ENCODE results near the gene KRTAP5-1.
"Not testable (repeated sequence)": the region's sequence is repeated elsewhere in the genome, so short reads cannot be mapped to it uniquely, and the experiment has no call there.

Gene KRTAP5-1

GRCh38 chr11:1584661-1585370 lies at the start of gene KRTAP5-1:
TSS of gene KRTAP5-1 (minus strand) at chr11:1585283. CDS start at chr11:1585249, 34 bp downstream.
- H3K27me3 ChIP-seq (replicated peaks); H3K4me3 ChIP-seq (ENCODE audit: low read depth, low read length); H3K27ac ChIP-seq; DNase-seq; H3K36me3 ChIP-seq (replicated peaks); in situ Hi-C loops (cut with HindIII; ENCODE audit: low pct_ligation_motif_present, low sequenced_read_pairs): not testable (repeated sequence)

- no peak for DNase-seq
- H3K27me3 ChIP-seq (replicated peaks) = peaks cover 19% of the 10 kb centered on the region
- in situ Hi-C loops (cut with HindIII; ENCODE audit: low pct_ligation_motif_present, low sequenced_read_pairs) = no loop called here
- H3K36me3 ChIP-seq (replicated peaks) = no peaks in the 10 kb centered on the region
- no peak for TF ChIP-seq CTCF (IDR thresholded peaks at IDR 0.05; ENCODE audit: low read depth, low read length, missing control alignments)
- H3K27ac ChIP-seq = no peak overlapping the region
- no peak overlapping the region for H3K4me3 ChIP-seq (ENCODE audit: low read depth, low read length)
Observed at GRCh38 chr11:1633864-1634263, 48.8 kb upstream of the KRTAP5-1 start.

- no peak for TF ChIP-seq CTCF (IDR thresholded peaks at IDR 0.05; ENCODE audit: low read depth, low read length, missing control alignments)
- Histone ChIP-seq H3K4me3 (ENCODE audit: low read depth, low read length) (no peak overlapping the region), H3K27me3 (replicated peaks) (peaks cover 24% of the 10 kb centered on the region), H3K36me3 (replicated peaks) (no peaks in the 10 kb centered on the region), H3K27ac (no peak overlapping the region)
- in situ Hi-C loops (cut with HindIII; ENCODE audit: low pct_ligation_motif_present, low sequenced_read_pairs) = no loop called here
- no peak for DNase-seq
Observed at GRCh38 chr11:1632053-1632714, 47.1 kb upstream of the KRTAP5-1 start.

GRCh38 chr11:1631066-1631568 lies 46.0 kb upstream of the KRTAP5-1 start:
- DNase-seq = no peak
- no peaks in the 10 kb centered on the region for H3K36me3 ChIP-seq (replicated peaks)
- peaks cover 25% of the 10 kb centered on the region for H3K27me3 ChIP-seq (replicated peaks)
- H3K4me3 ChIP-seq (ENCODE audit: low read depth, low read length) = no peak overlapping the region
- in situ Hi-C loops (cut with HindIII; ENCODE audit: low pct_ligation_motif_present, low sequenced_read_pairs) = no loop called here
- TF ChIP-seq CTCF (IDR thresholded peaks at IDR 0.05; ENCODE audit: low read depth, low read length, missing control alignments) = no peak
- H3K27ac ChIP-seq = no peak overlapping the region

- H3K36me3 ChIP-seq (replicated peaks) = no peaks in the 10 kb centered on the region
- H3K4me3 ChIP-seq (ENCODE audit: low read depth, low read length) = no peak overlapping the region
- no peak for TF ChIP-seq CTCF (IDR thresholded peaks at IDR 0.05; ENCODE audit: low read depth, low read length, missing control alignments)
- in situ Hi-C loops (cut with HindIII; ENCODE audit: low pct_ligation_motif_present, low sequenced_read_pairs) = no loop called here
- H3K27ac ChIP-seq = no peak overlapping the region
- no peak for DNase-seq
- H3K27me3 ChIP-seq (replicated peaks) = peaks cover 25% of the 10 kb centered on the region
Observed at GRCh38 chr11:1630271-1630670, 45.2 kb upstream of the KRTAP5-1 start.

GRCh38 chr11:1629326-1630185 lies 44.5 kb upstream of the KRTAP5-1 start, which contains the start of gene KRTAP5-5:
TSS of gene KRTAP5-5 (plus strand) at chr11:1629775. CDS start at chr11:1629841, 66 bp downstream.
- in situ Hi-C loops (cut with HindIII; ENCODE audit: low pct_ligation_motif_present, low sequenced_read_pairs) = no loop called here
- Histone ChIP-seq H3K4me3 (ENCODE audit: low read depth, low read length) (no peak within 1 kb of the TSS), H3K27ac (no peak within 1 kb of the TSS), H3K36me3 (replicated peaks) (no peaks in the 10 kb centered on the region), H3K27me3 (replicated peaks) (peaks cover 28% of the 10 kb centered on the region)
- TF ChIP-seq CTCF (IDR thresholded peaks at IDR 0.05; ENCODE audit: low read depth, low read length, missing control alignments) = no peak
- DNase-seq = no peak
